A673 (cell line): ENCODE measurements around the gene KIFAP3. TPM values are rescaled to one million over a fixed set of nuclear protein-coding genes. Genes with fewer than 3 reads are reported as not detected.
"Not testable (repeated sequence)": the region's sequence is repeated elsewhere in the genome, so short reads cannot be mapped to it uniquely, and the experiment has no call there.

Experiments
- BruUV-seq: library from RNA; stranded (reverse); fragments of 400-500 nt; replicated peaks from 2 replicates; lab custom pipeline; 2021; lab: Mats Ljungman, UMichigan
- CTCF ChIA-PET: fragments of 300-600 bp; sonication (Branson Sonifier 250); formaldehyde crosslinking; loops from one replicate; lab custom pipeline; 2022; ENCODE audit warnings: antibody characterized with exemption; lab: Charles Lee
- POLR2A ChIA-PET: fragments of 300-600 bp; sonication (Branson Sonifier 250); formaldehyde crosslinking; loops from one replicate; lab custom pipeline; 2022; ENCODE audit warnings: antibody characterized with exemption; ENCODE audit not compliant: low non-redundant PET; lab: Charles Lee
- DNase-seq: peaks from one replicate; pipeline ENCODE4 v3.0.0-alpha.2; 2015; ENCODE audit warnings: low spot score
- H3K27ac ChIP-seq: fragments of 200-600 bp; sonication (generic); 2 replicates; pipeline ENCODE4 v1.5.1; 2016; ENCODE audit warnings: mixed run types, low read depth, mild to moderate bottlenecking, mixed read lengths, antibody characterized with exemption, low read length; ENCODE audit not compliant: poor library complexity, severe bottlenecking
- H3K27me3 ChIP-seq: fragments of 200-600 bp; sonication (generic); replicated peaks from 2 replicates; pipeline ENCODE4 v1.6.1; 2017; ENCODE audit warnings: mixed run types, low read depth, mild to moderate bottlenecking, mixed read lengths, antibody characterized with exemption, low read length; ENCODE audit not compliant: insufficient read depth, poor library complexity
- H3K36me3 ChIP-seq: fragments of 200-600 bp; sonication (generic); 2 replicates; pipeline ENCODE4 v1.6.1; 2016; ENCODE audit warnings: mixed run types, mild to moderate bottlenecking, mixed read lengths, antibody characterized with exemption, low read length; ENCODE audit not compliant: insufficient read depth, poor library complexity, severe bottlenecking
- H3K4me1 ChIP-seq: fragments of 200-600 bp; sonication (generic); 2 replicates; pipeline ENCODE4 v1.6.1; 2017; ENCODE audit warnings: mixed run types, mild to moderate bottlenecking, mixed read lengths, antibody characterized with exemption, low read length; ENCODE audit not compliant: insufficient read depth, poor library complexity, severe bottlenecking
- H3K4me3 ChIP-seq: fragments of 200-600 bp; sonication (generic); 2 replicates; pipeline ENCODE4 v1.5.1; 2016; ENCODE audit warnings: low read depth, mixed run types, mild to moderate bottlenecking, mixed read lengths, low read length; ENCODE audit not compliant: poor library complexity, severe bottlenecking
- H3K9me3 ChIP-seq: fragments of 200-600 bp; sonication (generic); 2 replicates; pipeline ENCODE4 v1.6.1; 2016; ENCODE audit warnings: mixed run types, low read depth, mild to moderate bottlenecking, mixed read lengths, antibody characterized with exemption, low read length; ENCODE audit not compliant: poor library complexity, severe bottlenecking
- EZH2 ChIP-seq: fragments of 200-600 bp; sonication (generic); IDR thresholded peaks from 2 replicates; pipeline ENCODE4 v1.6.1; 2017; ENCODE audit warnings: borderline replicate concordance, low read depth, mild to moderate bottlenecking, mixed read lengths, antibody characterized with exemption, low read length; ENCODE audit not compliant: poor library complexity, severe bottlenecking
- intact Hi-C: fragments of 100-400 bp; cut with micrococcal nuclease; formaldehyde crosslinking; loops from one replicate; pipeline ENCODE4 v1.10.0; 2022; ENCODE audit not compliant: unreplicated experiment
- total RNA-seq: library from RNA; stranded (reverse); gene quantifications from 2 replicates; pipeline ENCODE4 v1.2.3, GENCODE V29; 2021
- TF ChIP-seq, protein P1 (sequence below): fragments of 300-800, 200-600 bp; sonication (generic); conservative IDR thresholded peaks from 2 replicates; pipeline ENCODE4 v1.5.1; 2017; ENCODE audit warnings: low read depth, mild to moderate bottlenecking, antibody characterized with exemption, low read length, moderate library complexity, mixed read lengths

The KIFAP3 gene
- total RNA-seq, 1 experiment from 2014 or later: 12.7 TPM

DNA sequence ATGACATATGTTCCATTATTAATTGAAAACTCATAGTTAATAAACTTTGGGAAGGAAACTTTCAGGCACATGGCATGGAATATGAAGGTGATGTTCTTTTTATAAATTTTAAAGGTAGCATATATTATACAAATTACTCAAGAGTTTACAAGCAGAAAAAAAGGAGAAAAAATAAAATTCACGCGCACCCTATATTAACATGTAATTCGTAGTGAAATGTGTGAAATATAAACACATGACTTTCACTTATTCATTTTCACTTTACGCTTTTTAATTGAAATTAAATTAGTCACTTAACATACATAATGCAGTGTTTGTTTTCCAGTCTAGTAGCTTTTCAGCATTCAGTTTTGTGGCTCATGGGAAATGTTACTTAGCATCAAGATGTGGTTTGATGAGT lies 153.4 kb downstream of the KIFAP3 start:
- no peak overlapping the region for H3K4me3 ChIP-seq
- intact Hi-C loops: loop anchor here (10.0 kb wide), 2 partner anchors 514 to 764 kb away; no protein-coding TSS in a partner anchor
- H3K9me3 ChIP-seq: no peaks in the 10 kb centered on the region
- no TSS peak for BruUV-seq
- CTCF ChIA-PET: interaction anchor here (0.5 kb wide), 1 partner anchor 28 kb away, joined by 4 read pairs; no protein-coding TSS in a partner anchor
- no peaks in the 10 kb centered on the region for H3K36me3 ChIP-seq
- H3K27ac ChIP-seq: no peak overlapping the region
- no peak for TF ChIP-seq EZH2
- TF ChIP-seq, protein P1, sequence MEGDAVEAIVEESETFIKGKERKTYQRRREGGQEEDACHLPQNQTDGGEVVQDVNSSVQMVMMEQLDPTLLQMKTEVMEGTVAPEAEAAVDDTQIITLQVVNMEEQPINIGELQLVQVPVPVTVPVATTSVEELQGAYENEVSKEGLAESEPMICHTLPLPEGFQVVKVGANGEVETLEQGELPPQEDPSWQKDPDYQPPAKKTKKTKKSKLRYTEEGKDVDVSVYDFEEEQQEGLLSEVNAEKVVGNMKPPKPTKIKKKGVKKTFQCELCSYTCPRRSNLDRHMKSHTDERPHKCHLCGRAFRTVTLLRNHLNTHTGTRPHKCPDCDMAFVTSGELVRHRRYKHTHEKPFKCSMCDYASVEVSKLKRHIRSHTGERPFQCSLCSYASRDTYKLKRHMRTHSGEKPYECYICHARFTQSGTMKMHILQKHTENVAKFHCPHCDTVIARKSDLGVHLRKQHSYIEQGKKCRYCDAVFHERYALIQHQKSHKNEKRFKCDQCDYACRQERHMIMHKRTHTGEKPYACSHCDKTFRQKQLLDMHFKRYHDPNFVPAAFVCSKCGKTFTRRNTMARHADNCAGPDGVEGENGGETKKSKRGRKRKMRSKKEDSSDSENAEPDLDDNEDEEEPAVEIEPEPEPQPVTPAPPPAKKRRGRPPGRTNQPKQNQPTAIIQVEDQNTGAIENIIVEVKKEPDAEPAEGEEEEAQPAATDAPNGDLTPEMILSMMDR: no peak
- no peaks in the 10 kb centered on the region for H3K27me3 ChIP-seq
- H3K4me1 ChIP-seq: no peaks in the 10 kb centered on the region
- DNase-seq: no peak
- POLR2A ChIA-PET: no interaction called here

DNA sequence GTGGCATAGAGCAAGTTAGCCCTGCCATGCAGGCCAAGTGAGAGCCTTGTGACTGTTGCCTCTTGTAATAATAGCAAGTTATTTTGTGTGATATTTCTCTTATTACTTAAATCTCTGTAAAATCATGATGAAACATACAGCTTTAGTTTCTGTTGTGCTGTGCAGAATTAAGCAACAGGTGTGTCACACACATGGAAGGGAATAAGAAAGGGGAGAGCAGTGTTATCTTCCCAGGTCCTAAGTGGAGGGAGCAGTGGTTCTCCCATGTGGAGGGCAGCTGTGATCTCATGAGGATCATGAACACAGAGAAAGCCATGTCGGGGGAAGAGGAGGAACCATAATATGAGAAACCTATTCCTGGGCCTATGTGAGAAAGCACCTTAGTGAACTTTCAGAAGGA lies 155.6 kb downstream of the KIFAP3 start:
- H3K9me3 ChIP-seq: no peaks in the 10 kb centered on the region
- TF ChIP-seq EZH2: no peak
- TF ChIP-seq, protein P1: no peak
- H3K4me1 ChIP-seq: no peaks in the 10 kb centered on the region
- no peaks in the 10 kb centered on the region for H3K36me3 ChIP-seq
- no TSS peak for BruUV-seq
- DNase-seq: no peak
- no peak overlapping the region for H3K27ac ChIP-seq
- intact Hi-C loops: no loop called here
- ChIA-PET CTCF (no interaction called here), POLR2A (no interaction called here)
- no peaks in the 10 kb centered on the region for H3K27me3 ChIP-seq
- H3K4me3 ChIP-seq: no peak overlapping the region

DNA sequence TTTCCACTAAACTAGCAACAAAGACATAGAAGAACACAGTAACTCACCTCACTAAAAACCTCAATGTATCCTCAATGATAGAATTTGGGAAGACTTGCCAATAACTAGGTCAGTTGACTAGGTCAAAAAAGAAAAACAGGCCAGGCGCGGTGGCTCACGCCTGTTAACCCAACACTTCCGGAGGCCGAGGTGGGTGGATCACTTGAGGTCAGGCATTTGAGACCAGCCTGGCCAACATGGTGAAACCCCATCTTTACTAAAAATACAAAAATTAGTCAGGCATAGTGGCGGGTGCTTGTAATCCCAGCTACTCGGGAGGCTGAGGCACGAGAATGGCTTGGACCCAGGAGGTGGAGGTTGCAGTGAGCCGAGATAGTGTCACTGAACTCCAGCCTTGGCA lies 156.3 kb downstream of the KIFAP3 start:
- DNase-seq, H3K27me3 ChIP-seq, H3K4me3 ChIP-seq, POLR2A ChIA-PET, H3K4me1 ChIP-seq, H3K36me3 ChIP-seq, H3K27ac ChIP-seq, BruUV-seq, CTCF ChIA-PET, intact Hi-C loops, H3K9me3 ChIP-seq: not testable (repeated sequence)

DNA sequence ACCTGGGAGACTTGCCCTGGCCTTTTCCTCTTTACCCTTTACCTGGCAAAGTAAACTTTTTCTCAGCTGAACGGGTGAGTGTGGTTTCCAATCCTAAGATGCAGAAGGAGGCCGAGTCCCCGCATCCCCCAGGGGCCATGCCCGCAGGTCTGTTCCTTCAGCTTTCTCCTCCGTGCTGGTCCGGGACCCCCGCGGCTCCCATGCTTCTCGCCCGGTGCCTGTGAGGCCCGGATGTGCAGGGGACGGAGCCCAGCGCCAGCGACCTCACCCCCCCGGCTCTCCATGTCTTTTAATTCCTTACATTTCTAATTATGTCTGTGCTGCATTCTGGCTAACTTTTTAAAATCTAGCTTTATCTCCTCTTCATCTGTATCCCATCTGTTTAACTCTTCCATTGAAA lies 159.3 kb downstream of the KIFAP3 start:
- TF ChIP-seq, protein P1: no peak
- no peak for TF ChIP-seq EZH2
- Histone ChIP-seq H3K27me3 (no peaks in the 10 kb centered on the region), H3K4me1 (no peaks in the 10 kb centered on the region), H3K4me3 (no peak overlapping the region), H3K36me3 (no peaks in the 10 kb centered on the region), H3K9me3 (no peaks in the 10 kb centered on the region), H3K27ac (no peak overlapping the region)
- ChIA-PET CTCF (no interaction called here), POLR2A (no interaction called here)
- BruUV-seq: no TSS peak
- DNase-seq: no peak
- intact Hi-C loops: no loop called here
